ENCODE results near the gene TMEM212.

- TF ChIP-seq POLR2A (IDR thresholded peaks at IDR 0.05) (no peak), CTCF (IDR thresholded peaks at IDR 0.05) (no peak), EP300 (IDR thresholded peaks at IDR 0.05) (no peak), POLR2AphosphoS5 (IDR thresholded peaks at IDR 0.05) (no peak)
Observed at GRCh38 chr3:171862392-171862791, 19.2 kb downstream of the TMEM212 start.
